GM21360 (cell line): ENCODE results near the gene TMEM179.
"Not testable (repeated sequence)": the region's sequence is repeated elsewhere in the genome, so short reads cannot be mapped to it uniquely, and the experiment has no call there.

Experiments used
- ATAC-seq: cut with Tn5 transposase; IDR thresholded peaks from one replicate; pipeline ENCODE4 v1.9.1; 2021; ENCODE audit warnings: mild to moderate bottlenecking, moderate library complexity; ENCODE audit not compliant: unreplicated experiment

TMEM179 gene

GRCh38 chr14:104604458-104605449, at the start of gene TMEM179:
TSS of gene TMEM179 (minus strand) at chr14:104604772. CDS start at chr14:104604741, 31 bp downstream.
- no peak for ATAC-seq

GRCh38 chr14:104654119-104654518, 49.5 kb upstream of the TMEM179 start:
- ATAC-seq: no peak

- not testable (repeated sequence) for ATAC-seq
These were observed 48.8 kb upstream of the TMEM179 start for GRCh38 chr14:104653130-104653920.

GRCh38 chr14:104652386-104652785, 47.8 kb upstream of the TMEM179 start:
- ATAC-seq: no peak

GRCh38 chr14:104651876-104652260, 47.3 kb upstream of the TMEM179 start:
- ATAC-seq: no peak

- ATAC-seq: no peak
These were observed 46.7 kb upstream of the TMEM179 start for GRCh38 chr14:104650981-104651875.

GRCh38 chr14:104650057-104650980, 45.7 kb upstream of the TMEM179 start:
- ATAC-seq: peak; percentile 60

- ATAC-seq: no peak
These were observed 43.0 kb upstream of the TMEM179 start for GRCh38 chr14:104647467-104648043.

GRCh38 chr14:104644656-104645378, 40.2 kb upstream of the TMEM179 start:
- ATAC-seq: no peak

- no peak for ATAC-seq
These were observed 39.6 kb upstream of the TMEM179 start for GRCh38 chr14:104644091-104644635.

GRCh38 chr14:104643306-104643705, 38.7 kb upstream of the TMEM179 start:
- no peak for ATAC-seq

- ATAC-seq: no peak
These were observed 37.9 kb upstream of the TMEM179 start for GRCh38 chr14:104642540-104642868.

GRCh38 chr14:104641753-104642539, 37.4 kb upstream of the TMEM179 start:
- ATAC-seq: no peak

GRCh38 chr14:104640681-104641080, 36.1 kb upstream of the TMEM179 start:
- no peak for ATAC-seq

GRCh38 chr14:104639885-104640548, 35.4 kb upstream of the TMEM179 start:
- no peak for ATAC-seq

- ATAC-seq: no peak
These were observed 34.9 kb upstream of the TMEM179 start for GRCh38 chr14:104639471-104639870.

GRCh38 chr14:104638927-104639450, 34.4 kb upstream of the TMEM179 start:
- no peak for ATAC-seq
